HG03342 (cell line): ENCODE results near the gene SCG2.

Experiments used
- ATAC-seq: cut with Tn5 transposase; IDR thresholded peaks from one replicate; pipeline ENCODE4 v1.9.1; 2021; ENCODE audit warnings: mild to moderate bottlenecking, moderate library complexity; ENCODE audit not compliant: unreplicated experiment

SCG2 gene

DNA sequence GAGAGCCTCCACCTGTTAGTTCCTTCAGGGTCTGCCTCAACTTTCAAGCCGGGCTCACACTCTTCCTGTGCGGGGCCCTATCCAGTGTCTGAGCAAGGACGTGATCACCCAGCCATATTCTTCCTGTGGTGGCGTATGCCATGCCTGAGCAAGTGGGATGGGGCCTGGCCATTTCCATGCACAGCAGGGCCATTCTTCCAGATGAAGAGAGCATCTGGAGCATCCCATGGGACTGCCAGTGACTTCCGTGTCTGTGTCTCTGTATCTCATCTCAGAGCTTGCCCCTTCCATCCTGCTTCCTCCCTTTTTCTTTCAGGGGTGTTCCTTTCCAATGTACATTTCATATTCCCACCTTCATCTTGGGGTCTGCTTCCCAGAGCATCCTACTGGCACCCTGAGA is 20.2 kb downstream of the SCG2 start:
- no peak for ATAC-seq

- ATAC-seq = no peak
Observed at GRCh38 chr2:223580951-223581350, 21.2 kb downstream of the SCG2 start.

DNA sequence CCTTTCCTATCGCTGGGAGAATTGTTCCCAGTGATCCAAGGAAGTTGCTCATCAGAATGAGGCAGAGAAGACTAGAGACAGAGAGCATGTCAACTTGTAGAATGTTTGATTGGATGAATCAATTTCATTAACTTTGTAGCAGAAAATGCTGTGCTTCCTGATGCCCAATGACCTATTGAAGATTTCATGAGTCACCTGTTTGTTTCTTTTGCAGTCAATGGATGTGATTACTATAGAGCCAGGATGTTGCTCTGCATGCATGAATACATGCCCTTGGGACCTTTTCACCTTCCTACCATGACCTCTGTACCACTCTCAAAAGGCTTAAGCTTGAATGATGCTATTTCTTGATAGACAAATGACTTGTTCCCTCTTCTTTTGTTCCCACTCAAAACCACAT is 23.3 kb downstream of the SCG2 start:
- no peak for ATAC-seq

DNA sequence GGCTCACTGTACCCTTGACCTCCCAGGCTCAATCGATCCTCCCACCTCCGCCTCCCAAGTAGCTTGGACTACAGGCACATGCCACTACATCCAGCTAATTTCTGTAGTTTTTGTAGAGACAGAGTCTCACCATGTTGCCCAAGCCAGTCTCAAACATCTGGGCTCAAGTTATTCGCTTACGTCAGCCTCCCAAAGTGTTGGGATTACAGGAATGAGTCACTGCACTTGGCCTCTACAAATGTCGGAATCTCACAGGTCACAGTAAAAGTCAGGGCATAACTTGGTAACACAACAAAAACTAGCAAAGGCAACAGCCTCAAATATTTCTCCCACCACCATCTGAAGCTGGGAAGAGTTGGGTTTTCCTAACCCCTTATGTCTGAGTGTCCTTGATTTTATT is 25.3 kb downstream of the SCG2 start:
- ATAC-seq = no peak

DNA sequence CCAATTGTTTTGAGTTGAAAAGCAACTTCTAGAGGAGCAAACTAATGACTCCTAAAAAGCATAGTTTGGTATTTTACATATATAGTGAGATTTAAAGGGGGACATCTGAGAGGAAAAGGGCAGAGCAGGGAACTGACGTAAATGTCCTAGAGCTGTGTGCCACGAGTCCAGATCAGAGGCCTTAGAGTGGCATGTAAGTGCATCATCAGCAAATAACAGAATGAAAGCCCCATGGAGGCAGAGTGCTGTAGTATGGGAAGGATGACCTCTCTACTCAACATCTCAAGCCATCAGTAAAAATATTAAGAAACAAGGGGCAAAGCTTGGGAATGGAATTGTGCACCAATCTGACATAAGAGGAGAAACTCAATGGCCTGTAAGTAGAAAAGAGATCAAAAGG is 31.4 kb downstream of the SCG2 start:
- ATAC-seq = no peak

- no peak for ATAC-seq
Observed at GRCh38 chr2:223566396-223566795, 35.8 kb downstream of the SCG2 start.

GRCh38 chr2:223563462-223563861 is 38.7 kb downstream of the SCG2 start:
- no peak for ATAC-seq

DNA sequence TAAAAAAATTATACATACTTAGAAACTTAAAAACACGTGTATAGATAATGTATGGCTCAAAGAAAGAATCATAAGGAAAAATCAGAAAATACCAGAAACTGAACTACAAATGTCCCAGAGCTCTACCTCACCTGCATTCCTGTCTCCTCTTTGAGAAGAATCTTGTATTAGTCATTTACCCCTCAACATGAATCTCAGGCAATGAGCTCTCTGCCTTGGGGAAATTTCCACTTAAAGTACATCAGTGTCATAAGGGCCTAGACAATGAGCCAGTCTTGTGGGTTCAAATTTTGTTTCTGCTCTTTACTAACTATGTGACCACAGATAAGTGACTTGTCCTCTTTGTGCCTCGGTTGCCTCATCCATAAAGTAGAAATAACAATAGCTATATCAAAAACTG is 40.1 kb downstream of the SCG2 start:
- no peak for ATAC-seq

GRCh38 chr2:223560749-223561435 is 41.3 kb downstream of the SCG2 start:
- no peak for ATAC-seq

DNA sequence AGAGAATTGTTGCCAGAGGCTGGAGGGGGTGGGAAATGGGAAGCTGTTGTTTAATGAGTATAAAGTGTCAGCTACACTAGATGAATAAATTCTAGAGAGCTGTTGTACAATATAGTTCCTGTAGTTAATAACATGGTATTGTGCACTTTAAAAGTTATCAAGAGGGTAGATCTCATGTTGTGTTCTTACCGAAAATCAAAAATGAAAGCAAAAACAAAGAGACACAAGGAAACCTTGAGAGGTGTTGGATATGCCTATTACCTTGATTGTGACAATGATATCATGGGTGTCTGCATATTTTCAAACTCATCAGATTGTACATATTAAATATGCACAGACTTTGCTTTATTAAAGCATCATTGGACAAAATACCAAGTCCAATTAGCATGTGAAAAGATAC is 43.2 kb downstream of the SCG2 start:
- no peak for ATAC-seq

GRCh38 chr2:223554923-223555322 is 47.2 kb downstream of the SCG2 start:
- ATAC-seq = no peak

DNA sequence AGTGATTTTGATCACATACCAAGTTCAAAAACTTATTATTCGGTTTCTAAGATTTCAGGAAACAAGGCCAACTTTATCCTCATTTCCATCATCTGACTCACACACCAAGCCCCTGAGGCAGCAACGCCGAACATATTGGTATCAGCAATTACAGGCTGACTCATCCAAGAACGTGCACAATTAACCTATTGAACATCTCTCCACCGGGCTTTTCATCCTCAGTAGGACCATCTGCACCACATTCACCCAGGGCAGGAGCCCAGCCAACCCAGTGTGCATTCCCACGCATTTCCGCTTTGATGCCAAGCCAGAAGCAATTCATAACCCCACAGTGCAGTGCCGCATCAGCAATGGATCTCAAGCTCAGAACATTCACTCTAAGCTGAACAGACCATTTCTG is 52.9 kb downstream of the SCG2 start:
- ATAC-seq = no peak

DNA sequence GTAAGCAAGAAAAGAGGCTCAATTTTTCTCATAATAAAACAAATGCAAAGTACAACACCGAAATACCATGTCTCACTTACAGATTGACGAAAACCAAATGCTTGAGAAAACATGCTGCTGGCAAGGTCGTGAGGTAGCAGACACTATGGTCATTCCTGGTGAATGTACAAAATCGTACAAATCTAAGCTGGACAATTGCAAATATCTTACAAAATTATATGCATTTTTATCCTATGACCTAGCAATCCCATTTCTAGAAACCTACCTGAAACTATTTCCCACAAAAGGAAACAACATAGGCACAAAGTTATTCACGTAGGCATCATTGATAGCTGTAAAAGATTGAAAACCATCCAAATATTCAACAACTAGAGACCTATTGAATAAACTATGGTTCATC is 54.0 kb downstream of the SCG2 start:
- no peak for ATAC-seq
